Measurements from ENCODE around the gene MT4. TPM values are rescaled to one million over a fixed set of nuclear protein-coding genes. Genes with fewer than 3 reads are reported as not detected.

MT4 gene
- total and polyA plus RNA-seq, 2 donors (not counting 1 experiment from before 2014, with no cell fraction given): not detected

DNA sequence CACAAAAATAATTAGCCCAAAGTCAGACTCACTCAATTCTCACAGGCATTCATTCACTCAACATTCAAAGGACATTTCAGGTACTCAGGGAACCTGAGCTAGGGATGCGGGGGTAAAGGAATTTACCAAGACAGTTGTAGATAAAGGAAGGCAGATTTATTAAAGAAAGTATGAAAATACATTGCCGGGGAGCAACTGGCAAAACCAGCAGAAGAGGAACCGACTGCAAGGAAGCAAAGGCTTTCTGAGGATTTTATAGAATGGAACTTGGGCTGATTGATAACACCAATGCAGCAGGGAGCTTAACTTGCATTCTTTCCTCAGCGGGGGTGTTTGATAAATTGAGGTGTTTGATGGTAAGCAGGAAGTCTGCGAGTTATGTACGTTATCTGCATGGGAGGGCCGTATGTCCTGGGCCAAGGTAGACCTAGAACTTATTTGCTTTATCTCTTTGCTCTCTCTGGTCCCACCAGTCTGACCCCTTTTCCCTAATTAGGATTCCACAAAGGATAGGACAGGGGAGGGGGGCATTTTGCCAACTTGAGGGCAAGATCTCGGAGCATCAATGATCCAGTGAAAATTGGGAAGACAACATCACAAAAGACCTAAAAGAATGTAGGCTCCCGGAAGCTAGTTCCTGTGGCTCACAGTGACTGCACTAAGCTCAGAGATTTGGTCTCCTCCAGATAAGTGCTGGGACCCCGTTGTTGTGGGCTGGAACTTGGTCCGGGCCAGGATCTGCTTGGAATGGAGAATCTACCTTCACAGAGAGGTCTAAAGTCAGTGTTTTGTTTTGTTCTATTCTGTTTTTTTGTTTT lies 18.7 kb downstream of the MT4 start:
- peaks cover 15% of the 10 kb centered on the region for H3K27me3 ChIP-seq (ENCODE audit: control insufficient read depth, insufficient read depth, low read length)
- no peak overlapping the region for H2AFZ ChIP-seq (ENCODE audit: low read length)
- H3K4me3 ChIP-seq (replicated peaks in 1 of 4; ENCODE audit: control extremely low read depth in 1 of 4, insufficient read depth in 1 of 4, low read depth in 3 of 4, low read length in 4 of 4): no peak overlapping the region
- no peaks in the 10 kb centered on the region for H3K36me3 ChIP-seq (ENCODE audit: control insufficient read depth, insufficient read depth, low read length)
- DNase-seq (ENCODE audit: low read depth in 2 of 2): no peak
- no peak overlapping the region for H3K9ac ChIP-seq (ENCODE audit: insufficient read depth, low read length)
- TF ChIP-seq EZH2 (IDR thresholded peaks at IDR 0.05; ENCODE audit: low read length, missing control alignments): no peak
- TF ChIP-seq, protein P1, sequence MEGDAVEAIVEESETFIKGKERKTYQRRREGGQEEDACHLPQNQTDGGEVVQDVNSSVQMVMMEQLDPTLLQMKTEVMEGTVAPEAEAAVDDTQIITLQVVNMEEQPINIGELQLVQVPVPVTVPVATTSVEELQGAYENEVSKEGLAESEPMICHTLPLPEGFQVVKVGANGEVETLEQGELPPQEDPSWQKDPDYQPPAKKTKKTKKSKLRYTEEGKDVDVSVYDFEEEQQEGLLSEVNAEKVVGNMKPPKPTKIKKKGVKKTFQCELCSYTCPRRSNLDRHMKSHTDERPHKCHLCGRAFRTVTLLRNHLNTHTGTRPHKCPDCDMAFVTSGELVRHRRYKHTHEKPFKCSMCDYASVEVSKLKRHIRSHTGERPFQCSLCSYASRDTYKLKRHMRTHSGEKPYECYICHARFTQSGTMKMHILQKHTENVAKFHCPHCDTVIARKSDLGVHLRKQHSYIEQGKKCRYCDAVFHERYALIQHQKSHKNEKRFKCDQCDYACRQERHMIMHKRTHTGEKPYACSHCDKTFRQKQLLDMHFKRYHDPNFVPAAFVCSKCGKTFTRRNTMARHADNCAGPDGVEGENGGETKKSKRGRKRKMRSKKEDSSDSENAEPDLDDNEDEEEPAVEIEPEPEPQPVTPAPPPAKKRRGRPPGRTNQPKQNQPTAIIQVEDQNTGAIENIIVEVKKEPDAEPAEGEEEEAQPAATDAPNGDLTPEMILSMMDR (conservative IDR thresholded peaks at IDR 0.05 in 1 of 2, IDR thresholded peaks at IDR 0.05 in 1 of 2; ENCODE audit: low read depth in 1 of 2, low read length in 2 of 2): no peak
- no peak overlapping the region for H3K4me2 ChIP-seq (ENCODE audit: extremely low read depth, insufficient read depth, low read length)
- H3K9me3 ChIP-seq (ENCODE audit: control insufficient read depth, insufficient read depth, low read depth, low read length): no peaks in the 10 kb centered on the region
- no peak overlapping the region for H3K27ac ChIP-seq (ENCODE audit: insufficient read depth, low read length)
- no peaks in the 10 kb centered on the region for H3K79me2 ChIP-seq (ENCODE audit: control insufficient read depth, insufficient read depth, low read length)
- no peaks in the 10 kb centered on the region for H3K4me1 ChIP-seq (ENCODE audit: control insufficient read depth, extremely low read depth, insufficient read depth, low read length)
- H4K20me1 ChIP-seq (ENCODE audit: control insufficient read depth, extremely low read depth, insufficient read depth, low read length): no peaks in the 10 kb centered on the region

DNA sequence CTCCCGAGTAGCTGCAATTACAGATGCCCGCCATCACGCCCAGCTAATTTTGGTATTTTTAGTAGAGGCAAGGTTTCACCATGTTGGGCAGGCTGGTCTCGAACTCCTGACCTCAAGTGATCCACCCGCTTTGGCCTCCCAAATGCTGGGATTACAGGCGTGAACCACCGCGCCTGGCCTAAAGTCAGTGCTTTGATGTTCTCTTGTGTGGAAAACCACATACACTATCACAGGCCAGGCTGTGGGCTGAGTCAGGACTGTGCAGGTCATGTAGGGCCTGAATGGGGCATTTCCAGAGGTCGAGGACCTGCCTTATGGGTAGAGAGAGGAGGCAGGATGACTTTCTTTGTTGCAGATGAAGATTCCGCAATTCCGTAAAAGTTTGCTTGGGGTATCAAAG lies 19.4 kb downstream of the MT4 start:
- Histone ChIP-seq H3K36me3 (ENCODE audit: control insufficient read depth, insufficient read depth, low read length) (no peaks in the 10 kb centered on the region), H2AFZ (ENCODE audit: low read length) (no peak overlapping the region), H3K27ac (ENCODE audit: insufficient read depth, low read length) (no peak overlapping the region), H3K4me3 (replicated peaks in 1 of 4; ENCODE audit: control extremely low read depth in 1 of 4, insufficient read depth in 1 of 4, low read depth in 3 of 4, low read length in 4 of 4) (no peak overlapping the region), H3K9ac (ENCODE audit: insufficient read depth, low read length) (no peak overlapping the region), H4K20me1 (ENCODE audit: control insufficient read depth, extremely low read depth, insufficient read depth, low read length) (no peaks in the 10 kb centered on the region), H3K79me2 (ENCODE audit: control insufficient read depth, insufficient read depth, low read length) (no peaks in the 10 kb centered on the region), H3K9me3 (ENCODE audit: control insufficient read depth, insufficient read depth, low read depth, low read length) (no peaks in the 10 kb centered on the region), H3K4me2 (ENCODE audit: extremely low read depth, insufficient read depth, low read length) (no peak overlapping the region), H3K4me1 (ENCODE audit: control insufficient read depth, extremely low read depth, insufficient read depth, low read length) (no peaks in the 10 kb centered on the region), H3K27me3 (ENCODE audit: control insufficient read depth, insufficient read depth, low read length) (peaks cover 21% of the 10 kb centered on the region)
- no peak for DNase-seq (ENCODE audit: low read depth in 2 of 2)
- TF ChIP-seq EZH2 (IDR thresholded peaks at IDR 0.05; ENCODE audit: low read length, missing control alignments): no peak
- TF ChIP-seq, protein P1 (conservative IDR thresholded peaks at IDR 0.05 in 1 of 2, IDR thresholded peaks at IDR 0.05 in 1 of 2; ENCODE audit: low read depth in 1 of 2, low read length in 2 of 2): no peak

DNA sequence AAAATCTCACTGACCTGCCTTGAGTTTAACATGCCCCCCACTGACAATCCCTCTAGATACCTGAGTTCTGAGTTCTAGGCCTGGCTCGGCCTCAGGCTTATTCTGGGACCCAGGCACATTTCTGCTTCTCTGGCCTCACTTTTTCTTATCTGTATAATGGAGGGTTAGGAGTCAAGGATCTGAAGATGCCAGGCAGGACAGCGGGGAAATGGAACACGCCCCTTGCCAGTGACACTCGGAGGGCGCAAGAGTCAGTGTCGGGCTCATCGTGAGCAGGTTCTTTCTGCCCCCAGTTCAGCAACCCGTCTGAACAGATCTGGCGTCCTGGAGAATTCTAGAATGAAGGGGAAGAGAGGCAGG lies 23.9 kb downstream of the MT4 start:
- Histone ChIP-seq H3K9ac (ENCODE audit: insufficient read depth, low read length) (no peak overlapping the region), H3K4me3 (replicated peaks in 1 of 4; ENCODE audit: control extremely low read depth in 1 of 4, insufficient read depth in 1 of 4, low read depth in 3 of 4, low read length in 4 of 4) (peak overlapping the region in 2 of 4 experiments; percentile 12 to 42), H3K79me2 (ENCODE audit: control insufficient read depth, insufficient read depth, low read length) (no peaks in the 10 kb centered on the region), H3K4me1 (ENCODE audit: control insufficient read depth, extremely low read depth, insufficient read depth, low read length) (no peaks in the 10 kb centered on the region), H3K4me2 (ENCODE audit: extremely low read depth, insufficient read depth, low read length) (peak overlapping the region; percentile 80), H3K27ac (ENCODE audit: insufficient read depth, low read length) (no peak overlapping the region), H3K9me3 (ENCODE audit: control insufficient read depth, insufficient read depth, low read depth, low read length) (no peaks in the 10 kb centered on the region), H2AFZ (ENCODE audit: low read length) (no peak overlapping the region), H3K27me3 (ENCODE audit: control insufficient read depth, insufficient read depth, low read length) (peaks cover 24% of the 10 kb centered on the region), H3K36me3 (ENCODE audit: control insufficient read depth, insufficient read depth, low read length) (no peaks in the 10 kb centered on the region), H4K20me1 (ENCODE audit: control insufficient read depth, extremely low read depth, insufficient read depth, low read length) (no peaks in the 10 kb centered on the region)
- TF ChIP-seq, protein P1 (conservative IDR thresholded peaks at IDR 0.05 in 1 of 2, IDR thresholded peaks at IDR 0.05 in 1 of 2; ENCODE audit: low read depth in 1 of 2, low read length in 2 of 2): no peak
- TF ChIP-seq EZH2 (IDR thresholded peaks at IDR 0.05; ENCODE audit: low read length, missing control alignments): no peak
- no peak for DNase-seq (ENCODE audit: low read depth in 2 of 2)
